ENCODE results near the gene CD180.

CD180 gene

GRCh38 chr5:67133776-67134175, 62.8 kb downstream of the CD180 start:
- no peak for DNase-seq (ENCODE audit: low spot score)
- no peak overlapping the region for H3K4me3 ChIP-seq
- H3K27ac ChIP-seq, result no peak overlapping the region
- no peak for TF ChIP-seq CTCF (IDR thresholded peaks at IDR 0.05)

- TF ChIP-seq CTCF (IDR thresholded peaks at IDR 0.05), result no peak
- Histone ChIP-seq H3K27ac (no peak overlapping the region), H3K4me3 (no peak overlapping the region)
- no peak for DNase-seq (ENCODE audit: low spot score)
Observed at GRCh38 chr5:67133217-67133616, 63.4 kb downstream of the CD180 start.

GRCh38 chr5:67129768-67130167, 66.8 kb downstream of the CD180 start:
- no peak overlapping the region for H3K27ac ChIP-seq
- no peak for DNase-seq (ENCODE audit: low spot score)
- no peak for TF ChIP-seq CTCF (IDR thresholded peaks at IDR 0.05)
- no peak overlapping the region for H3K4me3 ChIP-seq
